Activated T-helper 9 cell treated with anti-CD3 and anti-CD28 coated beads, Interleukin-2, amount 50 U/mL, for 16 hours (primary cell): ENCODE measurements around the gene MTRR.

Experiments
- DNase-seq: peaks from one replicate; pipeline ENCODE4 v3.0.0-alpha.2; 2020; ENCODE audit warnings: low read depth

Gene MTRR

DNA sequence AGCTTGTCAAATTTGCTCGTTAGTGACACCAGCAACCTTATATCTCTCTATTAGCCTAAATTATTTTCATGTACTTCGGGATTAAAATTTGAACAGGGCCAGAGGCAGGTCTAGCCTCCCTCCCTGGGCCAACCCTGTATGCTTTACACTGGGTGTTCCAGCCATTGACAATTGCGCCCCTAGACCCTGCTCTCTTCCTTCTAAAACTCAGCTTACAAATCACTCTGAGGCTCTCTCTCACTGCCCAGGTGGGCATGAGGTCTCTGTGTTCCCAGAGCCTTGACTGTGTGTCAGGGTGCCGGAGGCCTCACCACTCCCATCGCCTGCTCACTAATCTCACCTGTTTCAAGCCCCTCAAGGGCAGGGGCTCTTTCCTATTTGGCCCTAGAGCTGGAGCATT, 11.6 kb upstream of the MTRR start:
- no peak for DNase-seq

DNA sequence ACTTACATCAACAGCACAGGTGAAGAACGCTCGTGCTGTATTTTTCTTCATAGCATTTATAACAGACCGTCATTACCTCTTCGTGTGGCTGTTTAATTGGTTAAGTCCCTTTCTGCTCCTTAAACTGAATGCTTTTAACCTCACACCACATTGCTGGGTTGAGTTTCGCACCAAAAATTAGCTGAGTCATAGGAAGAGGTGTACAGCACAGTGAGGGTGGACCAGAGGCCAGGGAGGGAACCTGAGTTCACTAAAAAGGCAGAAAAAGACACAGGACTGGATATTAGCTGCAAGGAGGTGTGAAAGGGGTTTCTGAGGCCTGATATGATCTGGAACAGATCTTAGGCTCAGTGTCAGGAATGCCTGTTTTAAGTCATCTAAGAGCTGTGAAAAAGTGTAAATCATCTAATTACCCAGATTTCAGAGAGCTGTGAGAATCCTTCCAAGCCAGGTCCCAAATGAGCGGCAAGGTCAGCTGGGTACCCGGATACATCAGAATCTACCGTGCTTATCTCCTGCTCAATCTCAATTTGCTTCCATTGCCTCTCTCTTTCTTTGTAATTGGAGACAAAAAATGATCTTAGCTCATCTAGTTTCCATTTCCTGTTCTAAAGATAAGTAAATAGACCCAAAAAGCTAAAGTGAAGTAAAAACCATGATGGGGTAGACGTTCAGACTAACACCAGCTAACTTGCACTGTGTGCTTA, 10.9 kb upstream of the MTRR start:
- DNase-seq = no peak

DNA sequence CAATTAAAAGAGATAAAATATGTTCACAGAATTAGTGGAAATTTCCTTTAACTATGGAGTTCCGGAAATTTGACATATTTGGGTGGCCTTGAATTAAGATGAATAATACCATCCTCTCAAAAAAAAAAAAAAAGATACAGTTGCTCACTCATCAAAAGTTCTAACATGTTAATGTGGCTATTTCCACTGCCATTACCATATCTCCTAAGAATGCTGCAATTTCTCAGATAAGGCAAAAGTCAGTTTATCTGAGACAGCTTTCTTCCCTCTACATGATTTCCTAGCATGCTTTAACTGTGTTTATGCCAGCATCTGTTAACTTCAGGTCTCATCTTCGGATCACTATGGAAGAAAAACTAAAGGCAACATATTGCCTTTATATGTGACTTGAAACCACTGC, 2.8 kb upstream of the MTRR start:
- no peak for DNase-seq

DNA sequence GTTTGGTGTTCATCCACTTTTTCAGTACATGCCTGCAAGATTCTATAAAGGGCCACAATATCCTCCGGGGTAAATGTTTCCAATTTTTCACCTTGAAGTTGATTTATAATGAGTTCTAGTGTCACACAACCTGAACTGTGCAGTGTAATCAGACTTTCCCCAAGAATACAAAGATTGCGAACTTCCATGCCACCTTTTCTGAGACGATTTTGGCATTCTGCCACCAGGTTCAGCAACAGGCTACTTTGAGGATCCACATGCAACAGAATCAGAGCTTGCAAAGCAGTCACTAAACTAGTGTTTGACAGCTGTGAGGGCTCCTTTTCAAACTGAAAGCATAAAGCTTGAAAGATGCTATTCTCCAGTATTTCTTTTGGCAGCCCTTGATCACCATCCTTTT, 1.7 kb upstream of the MTRR start:
- DNase-seq = no peak

DNA sequence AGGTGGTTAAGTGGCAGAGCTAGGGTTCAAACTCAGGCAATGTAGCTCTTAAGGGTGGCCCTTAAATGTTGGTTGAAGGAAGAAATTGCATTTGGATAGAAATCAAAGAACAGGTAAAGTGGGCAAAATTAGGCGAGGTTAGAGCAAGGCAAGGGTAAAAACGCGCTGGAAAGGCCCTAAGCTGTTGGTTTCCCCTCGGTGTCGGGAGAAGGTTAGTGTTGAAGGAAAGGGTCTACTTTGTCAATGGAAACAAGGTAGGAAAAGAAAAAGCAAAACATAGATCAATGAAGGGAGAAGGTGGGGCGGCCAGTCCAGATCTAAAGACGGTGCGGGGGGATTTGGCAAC, 548 bp upstream of the MTRR start:
- DNase-seq = no peak

DNA sequence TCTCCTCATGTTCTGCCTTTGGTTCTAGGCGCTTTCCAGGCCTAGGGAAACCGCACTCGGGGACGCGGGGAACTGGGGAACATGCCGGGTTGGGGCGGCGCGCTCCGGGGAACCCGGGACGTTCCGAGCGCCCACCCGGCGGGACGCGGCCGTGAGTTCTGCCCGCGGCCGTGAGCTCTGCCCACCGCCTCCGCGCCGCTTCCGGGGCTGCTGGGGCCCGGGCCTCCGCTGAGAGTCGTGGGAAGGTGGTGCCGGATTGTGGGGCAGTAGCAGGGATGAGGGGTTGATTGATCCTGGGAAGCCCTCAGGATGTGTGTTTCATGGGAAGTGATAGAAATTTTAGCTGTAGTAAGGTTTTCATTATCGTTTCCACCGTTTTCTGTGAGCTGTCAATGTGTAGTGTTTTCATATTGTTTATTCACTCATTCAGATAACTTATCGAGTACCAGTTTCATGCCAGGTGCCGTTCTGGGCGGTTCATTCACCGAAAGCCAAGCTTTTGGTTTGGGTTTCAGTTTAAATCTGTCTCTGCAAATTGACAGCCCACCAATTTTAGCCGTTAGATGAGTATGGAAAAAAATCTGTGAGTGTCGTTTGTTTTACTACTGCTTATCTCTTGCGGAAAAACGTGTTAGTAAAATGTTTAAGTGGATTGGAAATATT, 657 bp downstream of the MTRR start:
- peak; percentile 18 for DNase-seq

DNA sequence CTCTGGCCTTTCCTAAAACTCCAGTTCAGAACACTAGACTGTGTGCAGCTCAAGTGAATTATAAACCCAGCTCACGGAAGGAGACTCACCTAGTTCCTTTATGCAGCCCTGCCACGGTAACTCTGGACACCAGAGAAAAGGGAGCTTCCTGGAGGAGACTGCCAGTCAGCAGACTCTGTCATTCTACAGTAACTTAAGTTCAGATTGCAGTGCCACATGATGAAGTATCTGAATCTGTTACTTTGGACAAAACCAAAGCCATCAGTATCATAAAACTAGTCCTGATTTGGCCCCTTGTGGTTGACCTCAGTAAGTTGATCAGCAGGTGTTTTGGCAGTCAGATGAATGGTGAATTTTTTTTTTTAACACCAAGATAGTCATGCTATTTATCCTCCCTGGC, 2.7 kb downstream of the MTRR start:
- DNase-seq = no peak

DNA sequence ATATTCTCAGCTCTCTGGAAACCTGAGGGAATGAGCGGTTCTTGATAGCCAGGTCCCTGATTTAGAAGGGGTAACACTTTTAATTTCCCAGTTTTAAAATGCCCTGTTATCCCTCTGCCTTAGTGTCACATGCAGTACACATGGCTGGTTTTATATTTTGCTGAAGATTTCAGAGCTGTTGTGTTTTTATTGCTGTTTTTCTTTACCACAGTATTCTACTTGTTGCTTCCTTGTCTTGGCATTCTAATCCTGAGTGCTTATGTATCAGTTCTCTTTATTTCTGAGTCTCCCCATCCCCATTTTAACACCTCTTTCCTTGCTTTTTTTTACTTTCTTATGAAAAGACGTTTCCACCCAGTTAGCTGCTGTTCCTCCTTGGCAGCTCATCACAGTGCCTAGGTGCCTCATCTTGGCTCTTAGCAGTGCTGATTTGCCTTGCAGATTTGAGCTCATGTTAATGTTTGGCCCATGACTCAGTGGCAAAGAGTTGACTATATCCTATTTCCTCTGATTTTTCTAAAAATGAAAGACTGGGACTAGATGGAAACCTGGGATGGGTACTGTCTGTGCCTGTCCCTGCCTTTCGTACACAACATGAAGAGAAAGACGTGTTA, 3.7 kb downstream of the MTRR start:
- no peak for DNase-seq

DNA sequence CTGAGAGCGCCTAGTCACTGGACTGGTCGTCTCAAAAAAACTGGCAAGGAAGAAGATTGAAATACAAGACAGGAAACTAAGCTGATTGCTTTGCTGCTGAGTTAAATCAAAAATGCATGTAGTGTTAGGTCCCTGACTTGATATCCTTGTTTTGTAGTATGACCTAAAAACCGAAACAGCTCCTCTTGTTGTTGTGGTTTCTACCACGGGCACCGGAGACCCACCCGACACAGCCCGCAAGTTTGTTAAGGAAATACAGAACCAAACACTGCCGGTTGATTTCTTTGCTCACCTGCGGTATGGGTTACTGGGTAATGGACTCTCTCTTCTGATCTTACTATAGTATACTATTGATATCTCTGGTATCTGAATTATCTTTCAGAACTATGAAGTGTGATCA, 4.3 kb downstream of the MTRR start:
- no peak for DNase-seq

DNA sequence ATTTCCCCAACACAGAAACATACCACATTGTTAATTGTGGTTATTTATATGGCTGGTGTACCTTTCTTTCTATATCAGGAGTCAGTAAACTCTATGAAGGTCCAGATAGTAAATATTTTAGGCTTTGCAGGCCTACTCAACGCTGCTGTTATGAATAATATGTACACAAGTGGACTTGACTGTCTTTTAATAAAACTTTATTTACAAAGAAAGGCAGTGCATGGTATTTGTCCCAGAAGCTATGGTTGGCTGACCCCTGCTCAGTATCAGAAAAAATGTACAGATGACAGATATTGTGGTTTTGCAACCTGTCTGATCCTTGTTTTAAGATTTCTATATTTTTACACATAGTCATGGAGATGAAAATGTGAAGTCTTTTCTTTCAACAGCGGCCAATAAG, 5.7 kb downstream of the MTRR start:
- no peak for DNase-seq

DNA sequence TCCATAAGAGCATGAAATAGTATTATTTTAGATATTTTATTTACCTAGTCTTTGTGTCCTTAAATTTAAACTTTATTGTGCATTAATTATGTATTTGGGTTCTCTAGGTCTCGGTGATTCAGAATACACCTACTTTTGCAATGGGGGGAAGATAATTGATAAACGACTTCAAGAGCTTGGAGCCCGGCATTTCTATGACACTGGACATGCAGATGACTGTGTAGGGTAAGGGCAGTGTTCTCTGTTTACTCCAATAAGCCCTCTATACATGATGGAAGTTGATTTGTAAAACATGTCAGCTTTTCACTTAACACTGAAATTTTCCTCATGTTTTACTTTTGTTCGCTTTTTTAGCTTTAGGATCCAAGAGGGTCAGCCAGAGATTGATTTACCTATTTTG, 6.2 kb downstream of the MTRR start:
- DNase-seq = no peak

DNA sequence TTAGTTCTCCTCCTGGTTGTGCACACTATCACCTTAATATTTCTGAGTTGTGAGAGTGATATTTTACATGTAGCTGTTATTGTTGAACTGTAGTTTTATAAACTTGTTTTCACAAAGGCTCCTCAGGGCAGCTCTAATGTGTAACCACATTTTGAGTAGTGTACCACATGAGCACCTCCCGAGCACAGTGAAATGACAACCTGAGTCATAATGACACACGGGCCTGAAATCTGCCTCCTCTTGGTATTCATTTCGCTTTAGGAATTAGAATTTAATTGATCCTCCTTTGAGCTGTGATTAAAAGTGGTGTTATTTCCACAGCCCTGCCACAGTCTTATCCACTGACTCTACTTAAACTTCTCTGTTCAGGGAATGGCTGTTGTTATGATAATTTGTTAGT, 7.9 kb downstream of the MTRR start:
- no peak for DNase-seq

DNA sequence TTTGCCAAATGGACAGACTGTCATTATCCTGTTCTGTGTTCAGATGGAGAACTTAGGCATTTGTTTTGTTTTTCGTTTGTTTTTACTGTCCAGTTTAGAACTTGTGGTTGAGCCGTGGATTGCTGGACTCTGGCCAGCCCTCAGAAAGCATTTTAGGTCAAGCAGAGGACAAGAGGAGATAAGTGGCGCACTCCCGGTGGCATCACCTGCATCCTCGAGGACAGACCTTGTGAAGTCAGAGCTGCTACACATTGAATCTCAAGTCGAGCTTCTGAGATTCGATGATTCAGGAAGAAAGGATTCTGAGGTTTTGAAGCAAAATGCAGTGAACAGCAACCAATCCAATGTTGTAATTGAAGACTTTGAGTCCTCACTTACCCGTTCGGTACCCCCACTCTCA, 8.9 kb downstream of the MTRR start:
- no peak for DNase-seq

DNA sequence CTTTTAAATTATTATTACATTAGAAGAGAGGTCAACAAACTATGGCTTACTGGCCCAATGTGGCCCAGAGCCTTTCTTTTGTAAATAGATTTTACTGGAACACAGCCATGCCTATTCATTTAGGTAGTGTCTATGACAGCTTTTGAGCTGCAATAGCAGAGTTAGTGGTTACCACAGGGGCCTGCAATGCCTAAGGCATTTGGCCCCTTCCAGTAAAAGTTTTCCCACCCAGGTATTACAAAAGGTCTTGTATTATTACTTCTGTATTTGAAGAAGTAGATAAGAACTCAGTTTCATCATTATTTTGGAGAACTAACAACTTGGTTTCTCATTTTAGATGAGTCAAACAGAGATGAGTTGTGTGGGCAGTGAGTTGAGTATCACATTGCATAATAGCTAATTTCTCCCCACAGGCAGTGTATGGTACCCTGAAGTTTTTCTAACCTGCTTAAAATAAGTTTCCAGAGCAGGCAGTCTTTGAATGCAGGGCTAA, 9.5 kb downstream of the MTRR start:
- no peak for DNase-seq

DNA sequence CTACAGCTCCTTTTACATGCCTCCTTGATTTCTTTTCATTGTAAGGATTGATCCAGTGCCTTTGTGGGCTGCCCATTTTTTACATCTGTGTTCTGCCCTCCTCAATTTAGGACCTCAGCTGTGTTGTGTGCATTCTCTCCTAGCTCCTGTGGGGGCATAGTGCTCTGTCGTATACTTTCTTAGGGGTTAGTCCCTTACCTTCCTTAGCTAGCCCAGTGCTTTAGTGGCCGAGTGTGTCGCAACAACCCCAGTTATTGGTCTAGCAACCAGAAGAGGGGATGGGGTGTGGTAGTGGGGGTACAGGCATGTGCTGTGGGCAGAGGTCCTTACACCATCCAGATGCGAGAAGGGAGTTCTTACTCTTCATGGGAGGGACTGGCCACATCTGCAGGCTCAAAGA, 12.1 kb downstream of the MTRR start:
- DNase-seq = no peak

DNA sequence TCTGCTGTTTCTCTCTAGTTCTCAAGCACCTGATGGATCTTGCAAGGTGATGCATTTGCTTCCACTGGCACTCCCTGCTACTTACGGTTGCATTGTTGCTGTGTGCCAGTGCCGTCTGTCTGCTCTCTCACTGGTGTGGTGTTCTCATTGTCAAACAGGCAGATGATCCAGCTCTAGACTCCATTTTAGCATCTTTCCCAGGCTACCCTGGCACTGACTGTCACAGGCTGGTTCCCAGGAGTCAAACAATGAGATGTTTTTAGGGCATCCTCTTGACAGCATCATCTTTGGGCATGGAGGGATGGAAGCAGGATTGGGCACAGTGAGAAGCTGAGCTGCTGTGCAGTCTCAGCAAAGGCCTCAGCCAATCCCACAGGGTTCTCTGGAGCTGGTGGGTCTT, 12.9 kb downstream of the MTRR start:
- DNase-seq = no peak

DNA sequence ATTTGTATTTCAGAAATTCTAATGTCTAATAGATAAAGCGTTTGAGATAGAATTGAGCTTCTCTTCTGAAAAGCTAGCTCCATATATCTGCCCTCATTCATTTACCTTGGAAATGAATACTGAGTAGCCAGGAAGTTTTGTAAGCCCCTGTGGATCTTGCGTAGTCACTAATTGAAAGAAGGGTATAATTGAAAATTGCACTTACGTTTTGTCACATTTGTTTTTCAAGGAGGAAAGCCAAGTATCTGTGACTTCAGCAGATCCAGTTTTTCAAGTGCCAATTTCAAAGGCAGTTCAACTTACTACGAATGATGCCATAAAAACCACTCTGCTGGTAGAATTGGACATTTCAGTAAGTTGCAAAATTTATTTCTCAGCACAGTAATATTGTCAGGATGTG, 14.0 kb downstream of the MTRR start:
- DNase-seq = no peak

DNA sequence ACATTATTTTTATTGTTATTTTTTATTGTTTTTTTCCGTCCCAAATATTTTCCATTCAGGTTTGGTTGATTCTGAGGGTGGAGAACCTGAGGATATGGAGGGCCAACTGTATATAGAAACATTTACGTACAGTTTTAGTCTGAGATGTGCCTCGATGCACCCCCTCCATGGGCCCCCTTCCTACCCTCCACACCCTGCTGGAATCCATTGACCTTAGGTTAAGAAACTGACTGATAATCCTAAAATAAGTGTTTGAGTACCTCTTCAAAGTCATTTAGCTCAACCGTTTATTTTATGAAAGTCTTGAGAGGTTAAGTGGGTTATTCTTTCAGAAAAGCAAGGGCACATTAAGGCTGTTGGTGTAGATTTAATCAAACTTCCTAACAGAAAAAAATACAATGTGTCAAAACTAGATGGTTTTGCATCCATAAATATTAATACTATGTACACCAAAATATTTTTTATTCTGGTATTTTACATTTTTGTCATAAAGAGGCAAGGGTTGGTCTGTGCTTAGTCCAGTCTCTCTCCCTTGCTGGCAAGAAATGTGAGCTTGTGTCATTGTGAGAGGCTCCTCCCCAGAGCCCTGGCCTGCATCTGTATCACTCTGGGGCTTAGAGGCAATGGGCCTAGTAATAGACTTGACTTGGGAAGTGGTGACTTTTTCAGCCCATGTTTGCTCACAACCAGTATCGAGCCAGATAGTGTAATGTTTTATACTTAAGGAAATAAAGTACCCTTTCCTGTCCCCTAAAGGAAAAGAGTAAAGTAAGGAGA, 15.7 kb downstream of the MTRR start:
- DNase-seq = no peak

DNA sequence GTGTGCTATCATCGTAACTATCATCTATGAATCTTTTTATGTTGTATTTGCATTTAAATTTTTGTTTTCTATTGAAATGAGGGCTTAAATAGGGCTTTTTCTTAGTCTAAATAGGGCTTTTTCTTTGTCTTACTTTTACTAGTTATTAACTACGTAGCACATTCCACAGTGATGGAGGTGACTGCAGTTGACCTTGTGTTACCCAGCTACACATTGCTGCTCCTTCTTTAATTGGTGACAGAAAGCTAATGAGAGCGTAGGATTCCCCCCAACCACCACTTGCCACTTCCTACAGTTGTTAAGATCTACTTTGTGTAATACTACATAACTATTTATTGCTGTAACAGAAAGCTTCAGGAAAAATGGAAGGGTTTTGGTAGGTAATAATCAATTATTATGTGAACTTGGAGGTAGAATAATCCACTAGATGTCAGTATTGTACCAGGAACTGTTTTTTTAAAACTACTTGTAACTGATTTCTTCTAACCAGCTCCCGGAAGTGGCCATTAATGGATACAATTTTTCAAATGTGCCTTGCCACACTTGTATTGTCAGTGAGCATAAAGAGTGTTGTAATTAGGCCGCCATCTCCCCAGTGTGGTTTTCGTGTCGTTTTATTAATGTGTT, 18.0 kb downstream of the MTRR start:
- no peak for DNase-seq

DNA sequence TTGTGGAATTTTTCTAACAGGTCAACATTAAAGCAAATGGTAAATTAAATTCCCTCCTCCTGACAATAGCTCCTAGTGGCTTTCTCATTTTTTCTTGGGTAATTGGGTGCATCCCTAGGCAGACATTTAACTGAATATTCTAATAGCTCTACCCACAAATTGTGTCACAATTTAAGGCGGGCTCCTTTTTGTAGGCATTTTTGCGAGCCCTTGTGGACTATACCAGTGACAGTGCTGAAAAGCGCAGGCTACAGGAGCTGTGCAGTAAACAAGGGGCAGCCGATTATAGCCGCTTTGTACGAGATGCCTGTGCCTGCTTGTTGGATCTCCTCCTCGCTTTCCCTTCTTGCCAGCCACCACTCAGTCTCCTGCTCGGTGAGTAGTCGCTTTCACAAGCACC, 20.0 kb downstream of the MTRR start:
- DNase-seq = no peak

DNA sequence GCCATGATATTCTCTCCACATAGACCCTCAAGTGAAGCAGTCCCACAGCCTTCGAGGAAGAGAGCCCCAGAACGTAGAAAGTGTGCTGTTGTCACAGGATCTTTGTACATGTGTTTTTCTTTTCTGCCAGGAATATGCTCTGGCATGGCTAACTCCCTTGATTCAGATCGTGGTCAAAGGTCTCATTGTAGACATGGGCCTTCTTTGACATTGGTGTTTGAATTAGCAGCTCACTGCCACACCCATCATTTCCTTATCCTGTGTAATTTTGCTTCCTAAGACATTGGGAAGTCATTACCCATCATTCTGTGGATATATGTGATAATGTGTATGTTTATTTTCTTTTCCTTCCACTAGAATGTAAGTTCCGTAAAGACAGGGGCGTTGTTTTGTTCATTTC, 25.5 kb downstream of the MTRR start:
- no peak for DNase-seq

DNA sequence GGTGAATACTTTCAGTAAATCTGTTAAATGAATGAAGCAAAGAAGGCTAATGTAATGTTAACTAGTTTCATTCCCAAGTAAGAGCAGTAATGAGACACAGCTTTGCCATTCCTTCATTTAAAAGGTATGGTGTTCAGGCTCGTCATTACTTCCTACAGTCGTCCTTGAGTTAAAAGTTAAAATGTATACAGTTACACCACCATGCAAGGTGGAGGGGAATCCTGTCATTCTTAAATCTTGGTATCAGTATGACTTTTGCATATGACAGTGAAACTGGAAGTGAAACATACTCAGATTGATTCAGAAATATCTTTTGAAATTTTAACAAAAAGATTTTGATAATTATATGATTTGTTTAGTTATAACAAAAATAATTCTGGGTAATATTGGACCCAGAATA, 25.9 kb downstream of the MTRR start:
- no peak for DNase-seq
